Measurements from ENCODE around the gene SEC24D. TPM values are rescaled to one million over a fixed set of nuclear protein-coding genes. Genes with fewer than 3 reads are reported as not detected.

Gene SEC24D
- total RNA-seq, 1 donor from 2014 or later: 90.6 TPM

DNA sequence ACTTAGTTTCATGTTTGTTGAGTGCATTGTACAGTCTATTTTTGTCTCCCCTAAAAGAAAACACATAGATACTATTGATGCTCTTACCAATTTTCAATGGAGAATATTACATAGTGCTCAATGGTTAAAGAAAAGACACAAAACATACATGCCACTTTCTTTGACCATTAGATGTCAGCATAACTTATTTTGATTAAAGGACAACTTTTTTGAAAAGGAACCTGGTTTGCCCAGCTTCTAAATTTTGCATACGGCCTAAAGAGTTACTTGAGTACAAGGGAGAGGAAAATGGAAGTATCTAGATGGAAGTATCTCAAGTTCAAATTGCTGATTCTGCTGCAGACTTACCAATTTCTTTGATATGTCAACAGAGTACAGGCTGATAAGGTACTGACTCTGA, 82.2 kb downstream of the SEC24D start:
- no peak for DNase-seq (ENCODE audit: low spot score)

DNA sequence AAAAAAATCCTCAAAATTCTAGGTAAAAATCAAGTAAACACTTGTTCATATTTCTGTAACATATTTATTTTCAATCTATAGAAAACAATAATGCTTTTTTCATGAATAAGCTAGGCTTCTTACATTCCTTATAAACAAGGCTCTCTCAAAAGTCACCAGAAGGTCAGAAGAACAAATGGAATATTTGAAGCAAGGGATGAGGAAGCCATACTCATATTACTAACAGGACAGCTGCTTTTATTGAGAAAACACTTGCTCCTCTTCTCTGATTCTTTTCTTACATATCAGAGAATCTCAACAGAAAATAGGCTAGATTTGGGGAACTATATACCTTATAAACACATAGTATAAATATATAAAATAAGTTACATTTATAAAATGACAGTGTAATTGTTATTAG, 82.8 kb downstream of the SEC24D start:
- no peak for DNase-seq (ENCODE audit: low spot score)

DNA sequence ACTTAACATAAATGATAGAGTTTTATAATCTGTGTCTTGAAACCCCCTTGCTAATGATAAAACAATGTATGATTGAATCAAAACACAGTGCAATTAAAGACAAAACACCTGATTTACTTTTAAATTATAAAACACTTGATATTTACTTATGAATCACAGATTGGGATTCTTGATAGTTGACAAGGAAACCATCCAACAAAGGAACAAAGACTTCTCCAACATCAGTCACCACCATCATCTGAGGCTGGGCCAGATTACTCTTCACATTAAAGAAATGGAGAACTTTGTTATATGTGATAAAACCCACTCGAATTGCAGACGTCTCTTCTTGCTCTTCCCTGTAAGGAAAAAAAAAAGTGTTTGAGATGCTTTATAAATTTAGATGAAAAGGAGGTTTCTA, 83.4 kb downstream of the SEC24D start:
- no peak for DNase-seq (ENCODE audit: low spot score)

DNA sequence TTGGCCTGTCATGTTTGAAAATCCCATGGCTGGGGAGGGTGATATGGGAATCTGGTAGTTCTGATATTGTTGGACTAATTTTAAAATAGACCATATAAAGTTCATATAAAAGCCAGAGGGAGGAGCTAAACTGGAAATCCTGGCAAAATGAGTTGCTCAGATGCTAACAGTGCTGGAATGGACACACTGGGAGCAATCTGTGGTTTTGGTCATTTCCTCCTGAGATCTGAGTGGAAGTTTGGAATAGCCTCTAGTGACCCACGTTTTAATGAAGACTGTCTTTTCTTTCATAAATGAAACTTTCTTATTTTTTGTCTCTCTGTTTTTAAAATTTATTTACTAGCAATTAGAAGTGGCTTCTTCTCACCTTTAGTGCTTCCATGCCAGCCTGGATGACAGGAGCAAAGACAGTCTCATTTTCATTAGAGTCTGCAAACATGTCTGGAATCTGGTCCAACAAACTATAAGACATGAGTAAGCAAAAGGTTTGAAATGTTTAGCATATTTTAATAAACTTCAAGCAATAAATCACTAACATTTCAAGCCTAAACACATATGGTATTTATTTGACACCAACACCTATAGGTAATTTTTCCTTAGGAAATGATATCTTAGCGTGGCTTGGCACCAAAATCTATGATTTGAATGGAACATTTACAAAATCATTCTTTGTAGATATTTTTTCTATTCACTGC, 84.2 kb downstream of the SEC24D start:
- DNase-seq (ENCODE audit: low spot score): no peak

DNA sequence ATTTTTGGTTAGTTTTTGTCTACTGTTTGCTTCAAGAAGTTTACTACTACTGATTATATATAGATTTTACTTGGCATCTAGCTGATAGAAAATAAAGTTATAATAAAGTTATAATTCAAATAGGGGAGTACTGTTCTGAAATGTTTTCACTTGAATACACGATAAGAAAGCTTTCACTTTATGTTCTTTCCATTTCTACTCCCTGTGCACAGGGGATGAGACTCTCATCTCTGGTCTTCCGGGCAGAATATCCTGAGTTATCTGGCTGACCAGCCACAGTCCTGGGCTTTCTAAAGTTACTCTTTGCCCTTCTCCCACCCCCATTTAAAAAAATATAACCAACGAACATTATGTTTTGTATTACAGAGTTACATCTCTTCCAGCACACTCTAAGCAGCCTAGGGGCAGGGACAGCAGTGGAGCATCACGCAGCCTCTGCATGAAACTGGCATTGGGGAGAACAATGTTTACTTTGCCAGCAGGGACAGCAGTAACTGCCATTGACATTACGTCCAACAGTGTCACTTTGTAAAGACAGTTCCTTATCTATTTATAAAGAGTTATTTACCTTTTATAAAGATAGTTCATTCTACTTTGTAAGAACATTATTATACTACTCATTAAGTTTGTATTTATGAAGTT, 86.5 kb downstream of the SEC24D start:
- no peak for DNase-seq (ENCODE audit: low spot score)

DNA sequence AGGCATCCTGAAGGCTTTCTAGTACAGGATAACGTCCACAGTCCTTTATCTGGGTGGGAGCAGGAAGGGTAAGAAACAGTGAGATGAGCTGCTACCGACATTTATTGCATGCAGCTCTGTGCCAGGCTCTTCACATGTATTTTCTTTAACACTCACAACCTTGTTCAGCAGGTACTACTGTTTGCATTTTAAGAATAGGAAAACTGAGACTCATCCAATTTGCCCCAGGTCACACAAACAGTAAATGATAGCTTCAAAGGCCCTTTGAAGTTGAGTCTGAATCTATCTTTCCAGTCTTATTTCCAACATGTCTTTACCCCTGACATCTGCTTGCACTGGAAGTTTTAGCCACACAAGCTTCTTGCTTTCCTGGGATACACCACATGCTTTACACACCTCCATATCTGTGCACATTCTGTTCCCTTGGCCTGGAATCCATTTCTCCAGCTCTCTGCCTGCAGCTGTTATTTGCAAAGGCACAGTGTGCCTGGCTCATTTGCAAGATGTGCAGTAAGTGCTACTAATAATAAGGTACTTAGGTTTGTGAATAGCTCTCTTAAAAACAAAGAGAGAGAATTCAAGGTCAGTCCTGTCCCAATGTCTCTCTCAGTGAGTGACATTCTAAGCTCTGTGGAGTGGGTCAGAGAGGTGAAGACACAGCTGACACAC, 89.5 kb downstream of the SEC24D start:
- no peak for DNase-seq (ENCODE audit: low spot score)

DNA sequence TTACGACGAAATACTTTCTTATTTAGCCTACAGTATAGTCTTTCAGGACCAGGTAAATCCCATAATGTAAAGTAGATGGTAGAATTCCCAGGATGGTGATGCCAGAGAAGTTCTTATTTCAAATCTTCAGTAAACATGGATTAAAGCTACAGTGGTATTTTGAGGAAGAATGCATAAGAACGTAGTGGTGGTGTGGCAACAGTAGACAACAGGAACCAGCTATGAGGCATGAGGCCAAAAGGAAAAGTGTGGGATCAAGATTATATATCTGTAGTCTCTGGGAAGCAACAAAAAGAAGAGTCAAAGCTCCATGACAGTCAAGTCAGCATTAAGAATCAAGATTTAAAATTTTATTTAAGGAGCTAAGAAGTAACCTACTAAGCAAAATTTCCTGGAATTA, 90.6 kb downstream of the SEC24D start:
- no peak for DNase-seq (ENCODE audit: low spot score)

DNA sequence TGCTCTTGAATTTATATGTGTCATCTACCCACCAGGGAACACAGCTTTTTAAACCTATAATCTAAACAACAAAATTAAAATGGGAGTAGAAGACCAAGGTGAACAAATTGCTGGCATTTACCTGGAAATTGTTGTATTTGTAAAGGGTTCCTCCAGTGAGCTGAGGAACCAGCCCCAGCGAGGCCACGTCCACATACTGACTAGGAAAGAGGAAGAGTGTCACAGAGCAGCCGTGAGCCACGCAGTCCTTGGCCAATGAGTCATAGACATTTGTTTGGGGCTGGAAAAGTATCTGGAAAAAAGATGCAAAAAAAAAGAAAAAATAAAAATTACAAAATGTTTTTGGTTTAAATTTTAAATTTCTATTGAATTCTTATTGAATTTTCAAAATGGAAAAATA, 92.1 kb downstream of the SEC24D start:
- no peak for DNase-seq (ENCODE audit: low spot score)

DNA sequence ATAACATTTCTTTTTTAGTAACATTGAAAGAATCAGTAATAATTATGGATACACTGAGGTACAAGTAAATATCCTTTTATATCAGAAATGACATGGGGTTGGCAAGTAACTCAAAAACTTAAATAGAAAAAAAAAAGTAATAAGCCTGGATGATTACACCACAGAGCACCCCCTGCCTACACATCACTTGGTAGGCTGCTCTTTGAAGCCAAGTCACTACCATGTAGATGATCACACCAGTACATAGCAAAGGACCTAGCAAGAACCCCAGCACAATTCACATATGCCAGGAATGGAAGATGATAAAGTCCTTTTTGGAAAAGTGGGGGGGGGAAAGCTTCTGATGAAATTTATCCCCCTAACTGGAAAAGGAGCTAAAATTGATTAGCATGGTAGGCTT, 93.9 kb downstream of the SEC24D start:
- no peak for DNase-seq (ENCODE audit: low spot score)

DNA sequence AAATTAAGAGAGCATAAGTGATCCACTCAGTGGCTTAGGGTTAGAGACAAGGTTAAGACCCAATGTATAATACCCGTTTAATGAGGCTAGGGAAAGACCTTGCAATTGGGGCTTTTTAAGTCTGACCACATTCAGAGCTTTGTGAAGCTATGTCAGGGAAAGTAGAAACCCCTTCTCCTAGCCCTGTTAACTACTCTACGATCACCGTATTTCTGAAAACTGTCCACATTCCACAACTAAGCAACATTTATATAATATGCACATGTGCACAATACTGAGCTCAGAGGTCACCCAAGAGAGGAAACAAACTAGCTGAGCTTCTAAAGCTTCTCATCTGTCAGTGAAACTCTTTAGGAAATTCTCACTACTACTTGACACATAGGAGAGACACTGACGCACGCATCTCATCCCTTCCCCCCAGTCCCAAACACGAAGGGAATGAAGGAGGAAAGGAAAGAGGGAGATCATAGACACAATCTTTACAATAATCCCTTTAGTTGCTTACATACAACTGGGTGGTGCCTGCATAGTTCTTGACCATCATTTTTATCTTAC, 94.5 kb downstream of the SEC24D start:
- no peak for DNase-seq (ENCODE audit: low spot score)

DNA sequence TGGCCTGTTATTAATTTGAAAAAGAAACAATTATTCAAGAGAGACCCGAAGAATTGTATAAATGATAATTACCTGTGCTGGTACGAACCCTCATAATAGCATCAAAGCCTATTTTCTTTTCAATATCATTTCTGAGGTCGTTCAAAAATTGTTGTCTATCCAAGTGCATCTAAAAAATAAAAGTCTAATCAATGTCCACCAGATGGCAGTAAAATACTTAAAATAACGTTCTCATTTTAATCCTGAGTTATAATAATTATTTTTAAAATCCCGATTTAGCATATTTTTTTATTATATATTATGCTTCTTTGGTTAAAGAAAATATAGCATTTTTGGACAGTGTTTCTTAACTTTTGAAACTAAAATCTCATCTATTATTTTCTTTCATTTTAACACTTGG, 95.1 kb downstream of the SEC24D start:
- DNase-seq (ENCODE audit: low spot score): no peak

DNA sequence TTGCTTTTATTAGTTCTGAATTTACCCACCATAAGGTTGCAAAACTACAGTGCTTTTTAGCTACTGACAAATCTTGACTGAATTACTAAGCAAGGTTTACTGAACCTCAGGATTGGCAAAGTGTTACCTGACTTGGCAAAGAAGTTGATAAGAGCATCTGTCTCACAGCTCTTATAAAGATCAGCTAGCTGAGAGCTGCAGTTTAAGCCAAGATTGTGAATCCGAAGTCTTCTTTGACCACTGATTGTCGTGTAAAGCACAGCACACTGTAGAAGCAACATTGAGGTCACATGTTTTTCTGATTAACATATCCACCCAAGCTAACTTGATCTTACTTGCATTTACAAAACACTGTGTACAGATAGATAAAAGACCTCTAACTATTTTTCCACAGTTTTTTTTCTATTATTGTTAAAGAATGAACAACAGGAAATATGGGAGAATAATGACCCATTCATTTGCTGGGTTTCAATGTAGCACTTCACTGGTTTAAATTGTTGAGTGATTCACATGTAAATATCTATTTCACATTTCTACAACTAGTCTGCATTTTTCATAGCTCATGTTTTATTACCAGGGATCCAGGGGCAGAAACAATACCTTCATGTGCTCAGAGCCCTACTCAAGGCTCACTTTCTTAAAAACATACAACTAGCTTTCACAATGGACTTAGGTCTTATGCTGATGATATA, 96.8 kb downstream of the SEC24D start:
- DNase-seq (ENCODE audit: low spot score): no peak

DNA sequence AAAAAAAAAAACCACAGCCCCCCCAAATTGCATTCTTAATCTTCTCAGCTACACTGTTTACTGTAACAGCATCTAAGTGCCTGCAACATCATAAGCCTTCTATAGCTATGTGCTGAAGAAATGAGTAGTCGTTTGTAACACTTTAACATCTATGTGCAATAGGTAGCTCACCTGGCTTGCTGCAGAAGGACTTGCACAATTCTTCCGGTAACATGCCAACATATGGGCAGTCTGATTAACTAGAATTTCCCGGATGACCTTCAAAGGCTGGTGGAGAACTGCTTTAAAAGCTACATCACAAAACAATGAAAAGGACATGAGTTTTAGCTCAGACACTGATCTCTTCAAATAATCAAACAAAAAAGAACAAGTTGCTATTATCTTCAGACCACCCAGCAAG, 97.8 kb downstream of the SEC24D start:
- DNase-seq (ENCODE audit: low spot score): no peak

DNA sequence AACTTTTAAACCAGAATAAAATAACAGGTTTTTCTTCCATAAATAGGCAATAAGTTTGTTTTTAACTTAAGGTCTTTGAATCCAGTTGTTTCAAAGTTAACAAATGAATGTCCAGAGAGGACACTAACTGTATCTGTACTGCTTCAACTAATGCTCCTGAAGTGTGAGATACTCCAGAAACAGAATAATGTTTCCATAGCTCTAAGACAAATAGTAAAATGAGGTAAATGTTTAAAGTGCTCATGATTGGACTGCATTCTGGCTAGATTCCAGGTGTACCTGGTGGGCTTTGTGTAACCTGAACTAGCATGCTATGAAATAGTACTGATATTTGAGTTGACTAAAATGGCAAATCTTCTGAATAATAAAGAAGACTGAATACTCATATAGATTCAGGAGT, 99.0 kb downstream of the SEC24D start:
- DNase-seq (ENCODE audit: low spot score): no peak

DNA sequence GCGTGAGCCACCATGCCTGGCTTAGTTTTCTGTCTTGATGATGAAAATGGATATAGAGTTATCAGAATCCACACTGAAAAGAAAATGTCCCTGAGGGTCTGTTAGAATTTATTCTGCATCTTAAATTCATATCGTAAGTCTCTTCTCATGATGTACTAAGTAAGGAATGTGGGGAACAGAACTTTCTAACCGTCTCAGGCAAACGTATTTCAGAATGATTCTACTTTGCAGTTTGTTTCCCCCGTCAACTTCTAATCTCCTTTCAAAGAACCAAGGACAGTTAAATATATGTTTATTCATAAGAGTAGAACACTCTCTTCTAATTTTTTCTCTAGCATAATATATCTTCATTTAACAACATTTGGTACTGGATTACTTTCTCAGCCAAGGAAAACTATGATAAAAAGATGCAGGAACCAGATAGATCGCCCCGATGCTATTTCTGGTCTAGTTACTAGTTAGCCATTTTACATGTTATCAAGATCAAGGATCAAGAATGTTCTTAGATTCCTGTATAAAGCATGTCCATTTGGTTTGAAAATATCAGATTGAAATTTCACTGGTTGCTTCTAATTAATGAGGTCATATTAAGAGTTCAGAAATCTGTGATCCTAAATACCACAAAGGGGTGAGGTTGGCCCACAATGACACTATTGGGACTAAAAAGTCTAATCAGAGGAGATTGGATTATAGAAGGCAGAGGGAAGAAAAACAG, 101.3 kb downstream of the SEC24D start:
- no peak for DNase-seq (ENCODE audit: low spot score)

DNA sequence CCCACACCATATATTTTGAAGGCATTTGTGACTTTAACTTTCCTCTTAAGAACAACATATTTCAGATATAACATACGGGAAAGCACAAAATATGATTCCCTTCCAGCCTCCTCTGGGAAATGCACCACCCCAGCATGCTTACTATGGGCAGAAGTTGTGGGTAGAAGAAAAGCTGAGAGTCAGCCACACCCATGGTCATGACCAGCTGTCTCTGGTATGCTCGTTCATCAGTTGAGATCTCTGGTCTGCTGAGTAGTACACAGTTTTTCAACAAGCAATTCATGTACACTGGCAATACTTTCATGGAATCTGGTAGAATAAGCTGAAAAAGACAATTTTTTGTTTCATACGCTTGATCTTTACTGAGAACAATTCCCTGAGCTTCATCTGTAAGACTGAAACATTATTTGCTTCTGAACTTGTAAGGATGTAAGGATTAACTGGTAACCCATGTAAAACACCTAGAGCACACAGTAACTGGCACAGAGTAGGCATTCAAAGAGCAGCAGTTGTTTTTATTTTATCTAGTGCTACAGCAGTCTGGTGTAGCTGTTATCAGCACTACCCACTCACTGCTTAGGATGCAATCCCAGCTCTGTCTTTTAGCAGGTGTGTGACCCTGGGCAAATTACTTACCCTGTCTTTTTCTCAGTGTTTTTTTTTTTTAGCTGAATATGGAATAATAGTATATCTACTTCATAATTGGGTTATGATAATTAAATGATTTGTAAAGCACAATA, 103.2 kb downstream of the SEC24D start:
- no peak for DNase-seq (ENCODE audit: low spot score)

DNA sequence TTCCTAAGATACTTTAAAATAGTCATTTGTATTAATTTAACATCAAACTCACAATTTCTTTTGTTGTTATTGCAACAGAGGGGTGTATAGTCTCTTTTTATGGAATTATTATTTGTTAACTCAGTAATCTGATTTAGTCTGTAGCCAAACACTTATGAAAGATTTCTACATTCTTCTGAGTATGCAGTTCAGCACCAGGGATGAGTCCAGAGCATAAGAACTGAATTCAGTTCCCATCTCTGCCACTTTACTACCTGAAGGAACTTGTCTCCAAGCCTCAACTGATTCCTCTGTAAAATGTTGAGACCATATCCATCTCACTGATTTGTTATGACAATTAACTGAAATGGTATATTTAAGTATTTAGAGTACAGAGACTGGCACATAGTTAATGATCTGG, 105.2 kb downstream of the SEC24D start:
- no peak for DNase-seq (ENCODE audit: low spot score)

DNA sequence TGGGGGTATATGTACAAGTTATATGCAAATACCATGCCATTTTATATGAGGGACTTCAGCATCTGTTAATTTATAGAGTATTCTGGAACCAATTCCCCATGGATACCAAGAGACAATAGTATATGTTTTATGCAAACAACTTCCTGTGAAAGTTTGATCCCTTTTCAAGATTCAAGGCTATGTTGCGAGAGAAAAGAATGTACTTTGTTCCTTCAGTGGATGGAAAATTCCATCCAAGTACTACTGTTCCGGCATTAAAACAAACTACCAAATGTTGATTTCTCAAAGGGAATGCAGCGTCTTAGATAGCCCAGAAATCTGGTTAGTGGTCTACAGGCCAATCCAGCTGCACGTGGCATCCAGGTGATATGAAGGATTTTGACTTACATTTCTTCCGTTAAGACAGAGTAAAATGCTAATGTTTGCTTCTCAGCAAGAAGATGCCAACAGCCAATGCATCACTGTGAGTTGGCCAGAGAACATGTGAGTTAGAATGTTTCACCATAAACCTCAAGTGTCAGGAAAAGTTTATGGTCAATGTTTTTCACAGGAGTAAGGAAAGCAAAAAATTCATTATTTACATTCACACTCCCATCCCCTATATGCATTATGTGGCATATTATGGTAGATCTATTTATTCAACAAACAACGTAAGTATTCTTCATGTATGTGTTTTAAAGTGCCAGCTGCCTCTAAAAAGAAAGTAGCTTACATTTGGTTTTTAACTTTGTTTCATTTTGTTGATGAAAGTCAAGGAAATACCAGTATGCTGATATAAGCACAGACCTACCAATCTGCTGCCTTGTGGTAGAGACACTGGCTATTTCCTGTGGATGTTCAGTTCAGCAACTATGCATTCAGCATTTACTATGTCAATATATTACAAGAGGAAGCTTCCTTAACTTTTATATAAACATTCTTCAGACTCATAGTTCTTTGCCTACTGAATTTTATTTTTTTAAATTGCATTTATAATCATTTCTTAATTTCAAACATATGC, 106.3 kb downstream of the SEC24D start:
- DNase-seq (ENCODE audit: low spot score): no peak

DNA sequence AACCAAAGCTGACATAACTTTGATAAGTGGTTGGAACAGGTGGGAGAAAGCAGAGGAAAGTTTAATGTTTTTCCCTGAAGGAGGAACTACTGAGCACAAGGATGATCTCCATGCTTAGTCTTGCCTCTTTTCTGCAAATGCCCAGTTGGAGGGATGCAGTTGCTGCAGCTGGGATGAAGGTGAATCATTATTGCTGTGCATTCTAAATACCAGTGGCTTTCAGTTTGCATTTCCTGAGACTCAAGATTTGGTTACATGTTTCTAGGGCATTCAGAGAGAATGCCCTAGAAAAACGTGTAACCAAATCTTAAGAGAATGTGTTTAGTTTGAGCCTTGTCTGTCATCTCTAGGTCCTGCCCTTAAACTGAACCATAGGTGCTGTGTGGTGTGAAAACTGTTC, 108.6 kb downstream of the SEC24D start:
- DNase-seq (ENCODE audit: low spot score): no peak

DNA sequence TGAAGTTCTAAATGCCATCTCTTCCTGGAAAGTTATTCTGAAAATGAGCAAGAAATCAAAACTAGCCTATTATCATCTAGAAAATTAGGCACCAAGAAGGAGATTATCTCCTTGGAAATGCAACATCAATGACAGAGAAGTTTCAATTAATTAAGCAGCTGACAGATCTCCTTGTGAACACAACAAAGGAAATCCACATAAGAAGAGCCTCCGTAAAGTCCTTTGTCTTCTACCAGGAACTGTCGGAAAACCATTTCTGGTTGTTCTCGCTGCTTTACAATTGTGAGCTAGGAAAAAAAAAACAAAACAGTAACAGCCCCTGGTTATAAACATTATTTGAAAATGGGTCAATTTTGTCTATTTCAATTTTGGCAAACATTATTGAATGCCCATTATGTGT, 112.6 kb downstream of the SEC24D start:
- DNase-seq (ENCODE audit: low spot score): no peak
